ENCODE measurements around the gene MINDY4.

Gene MINDY4

DNA sequence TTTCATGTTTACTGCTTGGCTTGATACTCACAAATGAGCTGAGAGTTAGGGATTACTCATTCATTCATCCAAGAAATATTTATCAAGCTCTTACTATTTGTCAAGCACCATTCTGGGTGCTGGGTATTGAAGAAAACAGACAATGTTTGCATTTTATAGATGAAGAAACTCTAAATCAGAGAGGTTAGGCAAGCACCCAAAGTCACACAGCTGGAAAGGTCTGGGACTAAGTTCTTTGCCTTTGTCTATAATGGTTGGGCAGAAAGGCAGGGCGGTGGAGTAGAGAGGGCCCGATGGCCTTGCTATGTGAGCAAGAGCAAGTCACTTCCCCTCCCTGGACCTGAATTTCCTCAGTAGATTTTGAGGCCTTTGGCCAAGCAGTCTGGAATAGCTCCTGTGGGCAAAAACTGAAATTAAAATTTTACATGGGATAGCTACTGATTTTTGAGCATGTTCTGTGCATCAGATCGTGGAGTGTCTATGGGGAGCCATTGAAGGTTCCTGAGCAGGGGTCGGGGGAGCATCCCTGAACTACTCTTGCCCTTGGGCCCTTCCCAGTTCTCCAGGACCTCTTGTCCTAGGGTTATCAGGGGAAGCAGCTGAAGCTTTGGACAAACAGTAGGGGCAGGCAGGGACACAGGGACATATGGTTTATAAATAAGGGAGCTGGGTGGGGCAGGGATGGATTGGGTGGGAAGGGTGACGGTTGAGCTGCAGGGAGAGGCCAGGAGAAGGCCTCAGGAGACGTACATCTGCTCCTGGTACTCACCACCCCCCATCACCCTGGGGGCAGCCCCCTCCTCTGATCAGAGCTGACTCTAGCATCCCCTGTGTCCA, 163.7 kb downstream of the MINDY4 start:
- no peak for DNase-seq

DNA sequence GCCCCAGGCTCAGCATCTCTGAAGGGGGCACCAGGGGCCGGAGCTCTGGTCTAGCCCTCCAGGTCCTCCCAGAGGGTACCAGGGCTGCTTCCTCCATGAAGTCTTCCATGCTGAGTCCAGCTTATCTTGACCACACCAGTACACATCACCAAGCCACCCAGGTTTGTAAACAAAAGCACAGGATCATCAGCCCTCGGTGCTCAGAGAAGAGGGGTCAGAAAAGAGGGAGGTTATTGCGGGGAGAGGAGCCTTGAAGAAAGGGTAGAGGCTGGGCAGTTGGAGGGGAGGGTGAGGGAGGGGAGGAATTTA, 164.3 kb downstream of the MINDY4 start:
- no peak for DNase-seq

DNA sequence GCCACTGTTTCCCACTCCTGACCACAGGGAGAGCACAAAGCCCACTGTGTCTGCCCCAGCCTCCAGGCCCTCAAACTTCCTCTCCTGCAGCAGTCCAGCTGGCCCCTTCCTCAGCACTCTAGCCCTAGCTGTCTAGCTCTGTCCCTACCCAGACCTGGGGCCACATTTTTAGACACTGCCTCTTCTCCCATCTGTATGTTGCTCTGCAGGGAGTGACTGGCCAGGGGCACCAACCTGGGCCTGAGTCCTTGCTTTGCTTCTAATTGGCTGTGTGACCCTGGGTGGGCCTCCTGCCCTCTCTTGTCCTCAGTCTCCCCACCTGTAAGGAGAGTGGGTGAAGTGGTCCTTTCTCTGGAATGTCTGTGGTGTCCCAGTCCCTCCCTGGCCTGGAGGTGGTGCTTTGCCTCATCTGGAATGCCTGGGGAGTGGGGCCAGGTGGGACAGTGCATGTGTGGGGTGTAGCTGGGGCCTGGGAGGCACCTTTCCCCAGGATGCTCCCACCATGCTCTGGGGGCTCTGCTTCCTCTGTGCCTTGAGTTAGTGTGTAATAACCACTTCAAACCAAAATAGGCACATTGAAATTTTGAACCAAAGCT, 165.5 kb downstream of the MINDY4 start:
- no peak for DNase-seq

DNA sequence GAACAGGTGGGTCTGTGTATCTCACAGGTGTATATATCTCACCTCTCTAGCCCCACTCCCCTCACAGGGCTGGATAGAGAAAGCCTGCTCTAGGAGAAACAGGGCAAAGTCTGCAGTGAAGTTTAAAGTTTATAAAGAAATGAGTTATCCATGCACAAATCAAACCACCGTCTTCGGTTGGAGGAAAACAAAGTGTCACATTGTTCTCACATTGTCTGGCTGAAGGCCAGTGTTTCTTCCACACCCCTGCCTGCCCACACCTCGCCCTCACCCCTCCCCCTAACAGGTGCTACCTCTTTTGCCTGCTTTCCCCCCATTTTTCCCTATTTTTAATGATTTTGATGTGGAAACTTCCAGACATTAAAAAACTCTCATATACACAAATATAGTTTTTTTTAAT, 166.2 kb downstream of the MINDY4 start:
- no peak for DNase-seq

DNA sequence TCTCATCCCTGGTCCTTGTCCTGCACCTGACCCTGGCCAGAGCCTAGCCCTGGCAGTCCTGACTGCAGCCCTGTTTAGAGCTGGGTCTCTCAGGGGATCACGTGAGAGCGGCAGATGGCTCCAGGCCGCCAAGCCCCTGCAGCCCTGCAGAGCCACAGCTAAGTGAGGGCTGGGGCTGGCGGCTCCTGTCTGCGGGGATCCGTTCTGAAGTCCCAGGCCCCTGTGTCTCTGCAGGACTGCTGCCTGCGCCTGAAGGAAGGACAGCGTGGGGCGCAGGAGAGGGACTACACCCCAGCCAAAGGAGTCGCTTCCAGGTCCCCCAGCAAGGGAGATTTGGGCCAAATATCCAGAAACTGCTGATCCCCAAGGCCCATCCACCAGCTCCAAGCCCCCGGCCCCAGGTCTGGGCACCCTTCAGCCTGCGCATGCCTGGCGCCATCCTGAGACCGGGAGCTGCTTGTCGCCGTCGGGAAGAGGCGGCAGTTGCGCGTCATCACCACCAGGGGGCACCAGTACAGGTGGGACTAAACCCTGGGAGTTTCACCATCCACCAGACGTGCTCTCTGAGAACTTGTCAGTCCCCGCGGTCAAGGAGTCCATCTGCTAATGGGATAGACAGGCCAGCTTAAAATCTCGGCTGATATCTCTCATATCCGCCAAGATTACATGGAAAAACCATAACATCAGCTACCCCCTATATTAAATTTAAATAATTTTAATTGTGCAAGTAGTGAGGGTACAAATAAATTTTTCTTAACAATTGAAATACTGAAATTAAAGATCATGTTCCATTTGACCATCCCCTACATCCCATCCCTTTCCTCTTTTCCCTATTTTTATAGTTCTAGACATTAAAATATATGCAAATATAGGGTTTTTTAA, 167.5 kb downstream of the MINDY4 start:
- peak; percentile 65 for DNase-seq

DNA sequence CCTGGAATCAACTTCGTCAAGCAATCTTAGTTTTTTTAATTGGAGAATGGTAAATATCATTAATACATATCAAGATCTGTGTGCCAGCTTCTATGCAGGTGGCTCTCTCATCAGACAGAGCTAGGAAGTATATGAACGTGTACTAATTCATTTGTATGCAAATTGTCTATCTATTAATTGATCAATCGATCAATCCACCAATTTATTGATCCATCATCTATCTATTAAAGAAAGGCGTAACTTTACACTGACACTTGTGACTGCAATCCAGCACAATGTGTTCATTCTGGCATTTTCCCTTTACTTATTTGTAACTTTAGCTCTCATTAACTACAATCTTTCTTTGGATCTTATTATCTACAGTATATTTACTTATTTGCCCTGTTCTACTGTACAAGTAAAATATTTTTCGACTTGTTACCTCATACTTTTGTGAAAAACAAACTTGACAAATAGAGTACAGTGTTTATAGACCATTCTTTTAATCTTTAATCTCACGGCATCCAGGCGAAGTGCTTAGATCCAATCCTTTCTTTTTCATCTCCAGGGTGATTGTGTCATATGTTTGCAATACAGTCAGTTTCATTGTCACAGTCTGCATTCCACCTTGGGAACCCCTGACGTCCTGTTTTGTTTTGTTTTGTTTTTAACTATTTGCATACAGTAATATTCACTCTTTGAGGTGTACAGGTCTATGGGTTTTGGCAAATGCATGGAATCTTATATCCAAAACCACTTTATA, 170.5 kb downstream of the MINDY4 start:
- DNase-seq, result no peak

Measured in EL (cell line).